Measurements from ENCODE around the gene MYO19.

MYO19 gene

GRCh38 chr17:36506831-36507230, 27.8 kb downstream of the MYO19 start:
- no peak for DNase-seq (ENCODE audit: low read depth in 1 of 2, low spot score in 1 of 2)
- Histone ChIP-seq H3K27ac (replicated peaks) (no peak overlapping the region), H3K4me3 (replicated peaks; ENCODE audit: insufficient read depth, low read length) (no peak overlapping the region), H3K27me3 (ENCODE audit: insufficient read depth, poor library complexity, severe bottlenecking) (no peaks in the 10 kb centered on the region)
- no peak for TF ChIP-seq POLR2AphosphoS5 (IDR thresholded peaks at IDR 0.05; ENCODE audit: low read depth)
- no peak for TF ChIP-seq SPI1 (IDR thresholded peaks at IDR 0.05; ENCODE audit: borderline replicate concordance, low read depth)
- TF ChIP-seq REST (IDR thresholded peaks at IDR 0.05; ENCODE audit: insufficient replicate concordance, low read depth) = no peak
- TF ChIP-seq CTCF (IDR thresholded peaks at IDR 0.05; ENCODE audit: insufficient read depth, low read length) = no peak
- no peak for TF ChIP-seq GABPA (IDR thresholded peaks at IDR 0.05; ENCODE audit: low read depth)

- no peaks in the 10 kb centered on the region for H3K27me3 ChIP-seq (ENCODE audit: insufficient read depth, poor library complexity, severe bottlenecking)
- H3K27ac ChIP-seq (replicated peaks) = no peak overlapping the region
- no peak overlapping the region for H3K4me3 ChIP-seq (replicated peaks; ENCODE audit: insufficient read depth, low read length)
- TF ChIP-seq CTCF (IDR thresholded peaks at IDR 0.05; ENCODE audit: insufficient read depth, low read length) (no peak), REST (IDR thresholded peaks at IDR 0.05; ENCODE audit: insufficient replicate concordance, low read depth) (no peak), SPI1 (IDR thresholded peaks at IDR 0.05; ENCODE audit: borderline replicate concordance, low read depth) (no peak), POLR2AphosphoS5 (IDR thresholded peaks at IDR 0.05; ENCODE audit: low read depth) (no peak), GABPA (IDR thresholded peaks at IDR 0.05; ENCODE audit: low read depth) (no peak)
- no peak for DNase-seq (ENCODE audit: low read depth in 1 of 2, low spot score in 1 of 2)
Observed at GRCh38 chr17:36506249-36506826, 28.3 kb downstream of the MYO19 start.

GRCh38 chr17:36505171-36505570, 29.5 kb downstream of the MYO19 start:
- Histone ChIP-seq H3K27ac (replicated peaks) (no peak overlapping the region), H3K4me3 (replicated peaks; ENCODE audit: insufficient read depth, low read length) (no peak overlapping the region), H3K27me3 (ENCODE audit: insufficient read depth, poor library complexity, severe bottlenecking) (no peaks in the 10 kb centered on the region)
- TF ChIP-seq CTCF (IDR thresholded peaks at IDR 0.05; ENCODE audit: insufficient read depth, low read length) (no peak), POLR2AphosphoS5 (IDR thresholded peaks at IDR 0.05; ENCODE audit: low read depth) (no peak), REST (IDR thresholded peaks at IDR 0.05; ENCODE audit: insufficient replicate concordance, low read depth) (no peak), GABPA (IDR thresholded peaks at IDR 0.05; ENCODE audit: low read depth) (no peak), SPI1 (IDR thresholded peaks at IDR 0.05; ENCODE audit: borderline replicate concordance, low read depth) (no peak)
- DNase-seq (ENCODE audit: low read depth in 1 of 2, low spot score in 1 of 2) = no peak
